ENCODE data around the gene TUBA3D.
"Not testable (repeated sequence)": the region's sequence is repeated elsewhere in the genome, so short reads cannot be mapped to it uniquely, and the experiment has no call there.

TUBA3D gene

GRCh38 chr2:131504082-131504750 lies 28.3 kb downstream of the TUBA3D start:
- not testable (repeated sequence) for H3K4me3 ChIP-seq (ENCODE audit: low read length); H3K9me3 ChIP-seq (ENCODE audit: insufficient read depth, low read depth, low read length); H3K27me3 ChIP-seq (ENCODE audit: insufficient read depth, low read length); H3K9ac ChIP-seq (ENCODE audit: low read depth, low read length); H3K27ac ChIP-seq (ENCODE audit: low read depth, low read length); H3K4me1 ChIP-seq (ENCODE audit: insufficient read depth, low read length)
- peaks cover 93% of the 10 kb centered on the region for H3K36me3 ChIP-seq (ENCODE audit: insufficient read depth, low read length)
- 97% methylated on average over 4 of the region's 7 CpGs for WGBS

GRCh38 chr2:131509615-131510014 lies 33.7 kb downstream of the TUBA3D start:
- no peaks in the 10 kb centered on the region for H3K27me3 ChIP-seq (ENCODE audit: insufficient read depth, low read length)
- WGBS = 97% methylated on average over 9 of the region's 9 CpGs
- no peak overlapping the region for H3K4me3 ChIP-seq (ENCODE audit: low read length)
- no peak overlapping the region for H3K27ac ChIP-seq (ENCODE audit: low read depth, low read length)
- no peaks in the 10 kb centered on the region for H3K4me1 ChIP-seq (ENCODE audit: insufficient read depth, low read length)
- H3K36me3 ChIP-seq (ENCODE audit: insufficient read depth, low read length) = peaks cover 77% of the 10 kb centered on the region
- no peak overlapping the region for H3K9ac ChIP-seq (ENCODE audit: low read depth, low read length)
- H3K9me3 ChIP-seq (ENCODE audit: insufficient read depth, low read depth, low read length) = no peaks in the 10 kb centered on the region

DNA sequence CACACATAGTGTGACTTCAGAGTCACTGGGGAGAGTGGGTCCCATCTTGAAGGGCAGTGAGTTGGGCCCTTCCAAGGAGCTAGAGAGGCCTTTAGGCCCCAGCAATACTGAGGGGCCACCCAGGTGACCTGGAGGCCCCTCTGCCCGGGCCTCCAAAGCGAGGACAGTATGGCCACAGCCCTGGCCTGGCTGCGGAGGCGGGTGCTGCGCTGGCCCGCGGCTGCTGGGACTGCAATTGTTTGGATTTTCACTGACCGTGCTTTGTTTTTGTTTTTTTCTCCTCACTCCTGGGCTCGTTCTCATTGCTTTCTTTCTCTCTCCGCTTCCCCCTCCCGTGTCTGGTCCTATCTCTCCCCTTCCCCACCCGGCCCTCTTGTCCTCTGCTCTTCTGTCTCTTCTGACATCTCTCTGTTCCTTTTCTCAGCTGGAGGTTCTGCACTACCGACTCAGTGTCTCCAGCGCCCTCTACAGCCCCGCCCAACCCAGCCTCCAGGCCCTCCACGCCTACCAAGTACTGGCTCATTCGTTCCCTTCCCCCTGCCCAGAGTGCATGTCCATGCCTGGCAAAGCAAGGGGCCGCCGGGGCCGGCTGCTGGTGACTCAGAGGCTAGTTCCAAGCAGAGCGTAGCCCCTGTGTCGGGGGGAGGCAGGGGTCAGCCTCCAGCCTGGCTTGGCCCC lies 35.5 kb downstream of the TUBA3D start:
- H3K9ac ChIP-seq (ENCODE audit: low read depth, low read length); H3K4me3 ChIP-seq (ENCODE audit: low read length); H3K27me3 ChIP-seq (ENCODE audit: insufficient read depth, low read length); H3K4me1 ChIP-seq (ENCODE audit: insufficient read depth, low read length); H3K9me3 ChIP-seq (ENCODE audit: insufficient read depth, low read depth, low read length); H3K27ac ChIP-seq (ENCODE audit: low read depth, low read length): not testable (repeated sequence)
- 73% methylated on average over 22 of the region's 22 CpGs for WGBS
- H3K36me3 ChIP-seq (ENCODE audit: insufficient read depth, low read length) = peaks cover 64% of the 10 kb centered on the region

GRCh38 chr2:131511969-131512870 lies 36.3 kb downstream of the TUBA3D start:
- not testable (repeated sequence) for H3K4me3 ChIP-seq (ENCODE audit: low read length); H3K27ac ChIP-seq (ENCODE audit: low read depth, low read length); H3K9me3 ChIP-seq (ENCODE audit: insufficient read depth, low read depth, low read length); H3K9ac ChIP-seq (ENCODE audit: low read depth, low read length); H3K27me3 ChIP-seq (ENCODE audit: insufficient read depth, low read length); H3K4me1 ChIP-seq (ENCODE audit: insufficient read depth, low read length)
- 95% methylated on average over 14 of the region's 17 CpGs for WGBS
- H3K36me3 ChIP-seq (ENCODE audit: insufficient read depth, low read length) = peaks cover 63% of the 10 kb centered on the region

DNA sequence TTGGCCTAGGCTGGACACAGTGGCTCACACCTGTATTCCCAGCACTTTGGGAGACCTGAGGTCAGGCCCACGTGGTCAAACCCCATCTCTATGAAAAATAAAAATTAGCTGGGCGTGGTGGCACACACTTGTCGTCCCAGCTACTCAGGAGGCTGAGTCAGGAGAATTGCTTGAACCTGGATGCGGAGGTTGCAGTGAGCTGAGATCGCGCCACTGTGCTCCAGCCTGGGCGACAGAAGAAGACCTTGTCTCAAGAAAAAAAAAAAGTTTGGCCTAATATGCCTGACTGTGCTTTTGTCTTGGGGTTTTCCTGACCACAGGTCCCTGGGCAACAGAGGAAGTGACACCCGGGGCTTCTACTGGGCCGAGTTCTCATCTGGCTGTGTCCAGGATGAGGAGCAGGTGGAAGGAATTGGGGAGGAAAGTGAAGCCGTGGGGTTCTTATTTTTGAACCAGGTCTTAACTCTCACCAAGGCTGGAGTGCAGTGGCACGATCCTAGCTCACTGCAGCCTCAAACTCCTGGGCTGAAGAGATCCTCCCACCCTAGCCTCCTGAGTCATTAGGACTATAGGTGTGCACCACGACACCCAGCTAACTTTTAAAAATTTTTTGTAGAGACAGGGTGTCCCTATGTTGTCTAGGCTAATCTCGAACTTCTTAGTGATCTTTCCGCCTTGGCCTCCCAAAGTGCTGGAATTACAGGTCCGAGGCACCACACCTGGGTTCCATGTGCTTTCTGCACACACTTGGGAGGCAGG lies 38.7 kb downstream of the TUBA3D start:
- not testable (repeated sequence) for H3K4me3 ChIP-seq (ENCODE audit: low read length); H3K27me3 ChIP-seq (ENCODE audit: insufficient read depth, low read length); H3K9ac ChIP-seq (ENCODE audit: low read depth, low read length); H3K27ac ChIP-seq (ENCODE audit: low read depth, low read length); H3K9me3 ChIP-seq (ENCODE audit: insufficient read depth, low read depth, low read length); H3K4me1 ChIP-seq (ENCODE audit: insufficient read depth, low read length)
- 95% methylated on average over 15 of the region's 15 CpGs for WGBS
- peaks cover 62% of the 10 kb centered on the region for H3K36me3 ChIP-seq (ENCODE audit: insufficient read depth, low read length)

- H3K36me3 ChIP-seq (ENCODE audit: insufficient read depth, low read length) = peaks cover 61% of the 10 kb centered on the region
- H3K27ac ChIP-seq (ENCODE audit: low read depth, low read length); H3K4me1 ChIP-seq (ENCODE audit: insufficient read depth, low read length); H3K4me3 ChIP-seq (ENCODE audit: low read length); H3K9ac ChIP-seq (ENCODE audit: low read depth, low read length); H3K27me3 ChIP-seq (ENCODE audit: insufficient read depth, low read length); H3K9me3 ChIP-seq (ENCODE audit: insufficient read depth, low read depth, low read length): not testable (repeated sequence)
- 94% methylated on average over 10 of the region's 14 CpGs for WGBS
Observed at GRCh38 chr2:131515235-131515634, 39.3 kb downstream of the TUBA3D start.

- Histone ChIP-seq H3K27ac (ENCODE audit: low read depth, low read length) (no peak overlapping the region), H3K27me3 (ENCODE audit: insufficient read depth, low read length) (no peaks in the 10 kb centered on the region), H3K36me3 (ENCODE audit: insufficient read depth, low read length) (peaks cover 67% of the 10 kb centered on the region), H3K9ac (ENCODE audit: low read depth, low read length) (no peak overlapping the region), H3K9me3 (ENCODE audit: insufficient read depth, low read depth, low read length) (no peaks in the 10 kb centered on the region), H3K4me3 (ENCODE audit: low read length) (no peak overlapping the region), H3K4me1 (ENCODE audit: insufficient read depth, low read length) (no peaks in the 10 kb centered on the region)
- 93% methylated on average over 10 of the region's 10 CpGs for WGBS
Observed at GRCh38 chr2:131516011-131516410, 40.1 kb downstream of the TUBA3D start.

- not testable (repeated sequence) for H3K27me3 ChIP-seq (ENCODE audit: insufficient read depth, low read length); H3K4me3 ChIP-seq (ENCODE audit: low read length); H3K27ac ChIP-seq (ENCODE audit: low read depth, low read length); H3K4me1 ChIP-seq (ENCODE audit: insufficient read depth, low read length); H3K9ac ChIP-seq (ENCODE audit: low read depth, low read length); H3K9me3 ChIP-seq (ENCODE audit: insufficient read depth, low read depth, low read length)
- H3K36me3 ChIP-seq (ENCODE audit: insufficient read depth, low read length) = peaks cover 66% of the 10 kb centered on the region
- whole genome bisulfite sequencing = 91% methylated on average over 11 of the region's 11 CpGs
Observed at GRCh38 chr2:131516621-131517020, 40.7 kb downstream of the TUBA3D start.

DNA sequence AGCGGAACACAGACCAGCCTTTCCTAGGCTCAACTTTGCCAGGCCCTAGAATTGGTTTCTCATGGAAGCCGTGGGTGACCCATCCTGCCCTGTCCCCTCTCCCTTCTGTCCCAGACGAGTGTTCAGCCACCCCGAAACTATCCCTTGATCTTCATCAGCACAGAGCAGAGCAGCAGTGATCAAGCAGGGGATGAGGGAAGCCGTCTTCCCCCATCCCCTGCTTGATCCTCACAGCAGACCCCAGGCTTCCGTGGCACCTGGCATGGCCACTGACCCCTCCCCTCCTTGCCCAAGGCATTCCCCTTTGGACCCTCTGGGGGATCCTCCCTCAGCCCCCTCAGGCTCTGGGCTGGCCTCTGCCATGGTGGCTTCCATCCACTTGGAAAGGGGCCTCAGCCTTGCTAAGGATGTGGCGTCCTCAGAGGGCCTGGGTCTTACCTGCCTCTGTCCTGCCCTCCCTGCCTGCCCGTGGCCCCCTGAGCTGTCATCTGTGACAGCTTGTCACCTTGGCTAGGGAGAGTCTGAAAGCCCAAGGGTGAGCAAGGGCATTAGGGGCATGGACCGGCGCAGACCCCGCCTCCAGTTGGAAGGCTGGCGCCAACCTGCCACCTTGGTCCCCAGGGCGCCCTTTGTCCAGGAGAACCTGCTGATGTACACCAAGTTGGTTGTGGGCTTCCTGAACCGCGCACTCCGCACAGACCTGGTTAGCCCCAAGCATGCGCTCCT lies 41.4 kb downstream of the TUBA3D start:
- Histone ChIP-seq H3K36me3 (ENCODE audit: insufficient read depth, low read length) (peaks cover 65% of the 10 kb centered on the region), H3K27ac (ENCODE audit: low read depth, low read length) (no peak overlapping the region), H3K4me3 (ENCODE audit: low read length) (no peak overlapping the region), H3K4me1 (ENCODE audit: insufficient read depth, low read length) (no peaks in the 10 kb centered on the region), H3K9me3 (ENCODE audit: insufficient read depth, low read depth, low read length) (no peaks in the 10 kb centered on the region), H3K27me3 (ENCODE audit: insufficient read depth, low read length) (no peaks in the 10 kb centered on the region), H3K9ac (ENCODE audit: low read depth, low read length) (no peak overlapping the region)
- WGBS = 95% methylated on average over 17 of the region's 17 CpGs

- H3K36me3 ChIP-seq (ENCODE audit: insufficient read depth, low read length) = peaks cover 59% of the 10 kb centered on the region
- H3K4me1 ChIP-seq (ENCODE audit: insufficient read depth, low read length); H3K9me3 ChIP-seq (ENCODE audit: insufficient read depth, low read depth, low read length); H3K27me3 ChIP-seq (ENCODE audit: insufficient read depth, low read length); H3K4me3 ChIP-seq (ENCODE audit: low read length); H3K9ac ChIP-seq (ENCODE audit: low read depth, low read length); H3K27ac ChIP-seq (ENCODE audit: low read depth, low read length): not testable (repeated sequence)
- WGBS = 93% methylated on average over 15 of the region's 16 CpGs
Observed at GRCh38 chr2:131517856-131518255, 41.9 kb downstream of the TUBA3D start.
